ENCODE measurements around the gene NUTF2.
A peak's percentile ranks its signal among the peaks of the same experiment; 100 is the strongest.
"Not testable (repeated sequence)": the region's sequence is repeated elsewhere in the genome, so short reads cannot be mapped to it uniquely, and the experiment has no call there.

Gene NUTF2

DNA sequence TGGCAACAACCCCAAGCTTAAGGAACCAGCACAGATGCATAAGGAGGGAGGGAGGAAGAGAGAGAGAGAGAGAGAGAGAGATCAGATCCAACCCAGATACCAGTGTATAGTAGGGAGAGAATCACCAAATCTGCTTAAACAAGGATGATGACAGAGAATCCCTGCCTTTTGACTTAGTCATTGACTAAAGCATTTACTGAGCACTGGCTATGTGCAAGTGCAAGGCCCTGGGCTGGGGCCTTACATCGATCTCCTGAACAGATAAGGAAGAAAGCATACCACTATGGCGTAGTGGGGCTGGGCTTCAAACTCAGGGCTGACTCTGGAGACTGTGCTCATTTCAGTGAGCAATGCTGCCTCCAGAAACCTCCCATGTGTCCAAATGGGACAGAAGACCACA lies 24.2 kb upstream of the NUTF2 start:
- no peak for TF ChIP-seq ZFX (IDR thresholded peaks at IDR 0.05)
- TF ChIP-seq, protein P1, sequence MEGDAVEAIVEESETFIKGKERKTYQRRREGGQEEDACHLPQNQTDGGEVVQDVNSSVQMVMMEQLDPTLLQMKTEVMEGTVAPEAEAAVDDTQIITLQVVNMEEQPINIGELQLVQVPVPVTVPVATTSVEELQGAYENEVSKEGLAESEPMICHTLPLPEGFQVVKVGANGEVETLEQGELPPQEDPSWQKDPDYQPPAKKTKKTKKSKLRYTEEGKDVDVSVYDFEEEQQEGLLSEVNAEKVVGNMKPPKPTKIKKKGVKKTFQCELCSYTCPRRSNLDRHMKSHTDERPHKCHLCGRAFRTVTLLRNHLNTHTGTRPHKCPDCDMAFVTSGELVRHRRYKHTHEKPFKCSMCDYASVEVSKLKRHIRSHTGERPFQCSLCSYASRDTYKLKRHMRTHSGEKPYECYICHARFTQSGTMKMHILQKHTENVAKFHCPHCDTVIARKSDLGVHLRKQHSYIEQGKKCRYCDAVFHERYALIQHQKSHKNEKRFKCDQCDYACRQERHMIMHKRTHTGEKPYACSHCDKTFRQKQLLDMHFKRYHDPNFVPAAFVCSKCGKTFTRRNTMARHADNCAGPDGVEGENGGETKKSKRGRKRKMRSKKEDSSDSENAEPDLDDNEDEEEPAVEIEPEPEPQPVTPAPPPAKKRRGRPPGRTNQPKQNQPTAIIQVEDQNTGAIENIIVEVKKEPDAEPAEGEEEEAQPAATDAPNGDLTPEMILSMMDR (conservative IDR thresholded peaks at IDR 0.05) = no peak
- H3K27ac ChIP-seq = no peak overlapping the region

DNA sequence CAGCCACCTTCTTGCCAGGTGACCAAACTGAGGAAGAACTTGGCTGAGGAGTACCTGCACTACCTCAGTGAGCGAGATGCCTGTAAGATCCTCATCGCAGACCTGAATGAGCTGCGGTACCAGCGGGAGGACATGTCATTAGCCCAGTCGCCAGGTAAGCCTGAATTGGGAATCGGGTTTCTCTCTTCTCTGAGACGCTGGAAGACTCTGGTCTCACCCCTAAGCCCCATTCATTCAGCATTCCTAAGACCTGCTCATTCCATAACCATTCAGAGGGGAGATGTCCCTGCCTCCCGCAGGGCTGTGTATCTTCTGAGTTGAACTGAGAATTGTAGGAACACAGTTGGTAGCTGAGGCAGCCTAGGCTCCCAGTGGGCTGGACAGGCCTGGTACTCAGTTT lies 21.6 kb upstream of the NUTF2 start:
- no peak for TF ChIP-seq ZFX (IDR thresholded peaks at IDR 0.05)
- TF ChIP-seq, protein P1 (conservative IDR thresholded peaks at IDR 0.05) = no peak
- H3K27ac ChIP-seq = no peak overlapping the region

DNA sequence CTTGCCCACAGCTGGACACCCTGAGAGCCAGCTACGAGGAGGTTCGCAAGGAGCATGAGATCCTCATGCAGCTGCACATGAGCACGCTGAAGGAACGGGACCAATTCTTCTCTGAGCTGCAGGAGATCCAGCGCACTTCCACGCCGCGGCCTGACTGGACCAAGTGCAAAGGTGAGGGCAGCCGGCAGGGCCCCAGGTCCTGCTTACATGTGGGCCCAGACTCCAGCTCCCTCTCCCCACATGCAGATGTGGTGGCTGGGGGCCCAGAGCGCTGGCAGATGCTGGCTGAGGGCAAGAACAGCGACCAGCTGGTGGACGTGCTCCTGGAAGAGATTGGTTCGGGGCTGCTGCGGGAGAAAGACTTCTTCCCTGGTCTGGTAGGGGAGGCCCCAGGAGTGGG lies 20.8 kb upstream of the NUTF2 start:
- no peak overlapping the region for H3K27ac ChIP-seq
- TF ChIP-seq ZFX (IDR thresholded peaks at IDR 0.05) = no peak
- TF ChIP-seq, protein P1 (conservative IDR thresholded peaks at IDR 0.05) = no peak

DNA sequence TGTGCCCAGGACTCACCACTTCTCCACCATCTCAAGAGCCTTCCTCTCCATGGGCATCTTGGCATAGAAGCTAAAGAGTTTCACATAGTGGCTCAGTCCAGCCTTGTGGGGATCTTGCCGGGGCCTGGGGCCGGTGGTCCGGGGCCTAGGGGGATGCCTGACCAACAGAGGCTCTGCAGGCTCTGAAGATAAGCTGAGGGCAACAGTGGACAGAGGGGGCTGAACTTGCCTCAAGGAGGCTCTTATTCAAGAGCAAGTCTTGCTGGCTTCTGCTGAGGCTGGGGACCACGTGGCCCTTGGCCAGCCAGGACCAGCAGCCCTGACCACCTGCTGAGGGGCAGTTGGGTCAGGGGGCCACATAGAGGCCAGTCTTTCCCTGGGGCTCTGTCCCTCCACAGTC lies 18.1 kb upstream of the NUTF2 start:
- TF ChIP-seq ZFX (IDR thresholded peaks at IDR 0.05) = no peak
- TF ChIP-seq, protein P1 (conservative IDR thresholded peaks at IDR 0.05) = no peak
- H3K27ac ChIP-seq = no peak overlapping the region

DNA sequence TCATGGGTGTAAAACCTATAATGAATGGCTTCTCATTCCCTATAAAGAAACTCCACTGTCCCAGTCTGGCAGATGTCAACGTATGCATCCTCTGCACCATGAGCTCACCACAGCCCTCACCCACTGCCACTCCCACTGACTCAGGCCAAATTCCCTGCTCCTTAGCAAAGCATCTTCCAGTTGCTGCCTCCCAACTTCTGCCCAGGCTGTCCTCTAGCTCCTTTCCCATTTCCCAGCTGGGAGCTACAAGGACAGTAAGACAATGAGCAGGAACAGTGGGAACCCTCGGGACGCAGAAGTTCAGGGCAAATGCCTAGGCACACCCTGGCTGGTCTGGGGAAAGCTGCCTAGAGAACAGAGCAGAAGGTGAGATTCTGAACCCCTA lies 13.7 kb upstream of the NUTF2 start:
- peak overlapping the region; percentile 82 for H3K27ac ChIP-seq
- TF ChIP-seq ZFX (IDR thresholded peaks at IDR 0.05) = no peak
- TF ChIP-seq, protein P1 (conservative IDR thresholded peaks at IDR 0.05) = no peak

DNA sequence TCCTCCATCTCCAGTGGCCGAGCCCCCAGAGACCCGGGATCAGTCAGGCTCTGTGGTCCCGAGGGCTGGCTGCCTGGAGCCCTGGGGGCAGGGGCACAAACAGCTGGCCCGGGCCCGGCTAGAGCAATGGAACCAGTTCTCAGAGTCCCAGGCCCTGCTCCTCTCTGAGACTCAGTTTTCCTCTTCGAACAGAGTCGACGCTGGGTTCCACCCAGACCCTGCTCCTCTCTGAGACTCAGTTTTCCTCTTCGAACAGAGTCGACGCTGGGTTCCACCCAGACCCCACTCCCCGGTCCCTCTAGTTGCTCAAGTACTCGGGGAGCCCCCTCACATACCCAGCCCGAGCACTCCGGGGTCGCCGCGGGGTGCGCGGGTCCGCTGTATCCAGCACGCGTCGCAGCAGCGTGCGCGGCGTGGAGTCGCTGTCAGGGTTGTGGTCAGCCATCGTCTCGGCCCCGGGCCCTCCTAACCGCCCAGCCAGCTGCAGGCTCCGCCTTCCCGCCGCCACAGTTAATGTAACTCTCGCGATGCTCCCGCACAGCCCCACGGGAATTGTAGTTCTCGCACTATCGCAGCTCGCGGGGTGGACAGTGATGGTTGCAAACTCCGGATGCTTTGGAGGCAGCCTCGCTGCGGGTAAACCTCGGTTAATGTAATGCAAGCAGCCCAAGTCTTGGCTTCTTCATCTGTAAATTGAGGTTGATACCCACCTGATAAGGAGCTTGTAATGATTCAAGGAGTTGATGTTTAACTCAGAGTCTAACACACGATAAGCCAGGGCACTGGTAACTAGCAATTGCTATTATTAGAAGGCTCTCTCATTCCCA lies 13.1 kb upstream of the NUTF2 start:
- TF ChIP-seq, protein P1 (conservative IDR thresholded peaks at IDR 0.05) = no peak
- peak; percentile 42; the same call in 1 of the 2 replicates for TF ChIP-seq ZFX (IDR thresholded peaks at IDR 0.05)
- peak overlapping the region; percentile 82 for H3K27ac ChIP-seq

DNA sequence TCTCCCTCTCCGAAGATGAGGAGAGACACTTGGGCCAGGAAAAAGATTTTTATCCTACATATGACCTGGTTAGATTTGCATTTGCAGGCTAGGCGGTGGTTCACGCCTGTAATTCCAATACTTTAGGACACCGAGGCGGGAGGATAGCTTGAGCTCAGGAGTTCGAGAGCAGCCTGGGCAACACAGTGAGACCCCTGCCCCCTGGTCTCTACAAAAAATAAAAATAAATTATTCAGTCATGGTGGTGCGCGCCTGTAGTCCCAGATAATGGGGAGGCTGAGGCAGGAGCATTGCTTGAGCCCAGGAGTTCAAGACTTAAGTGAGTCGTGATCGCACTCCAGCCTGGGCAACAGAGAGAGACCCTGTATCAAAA lies 12.5 kb upstream of the NUTF2 start:
- TF ChIP-seq ZFX (IDR thresholded peaks at IDR 0.05) = no peak
- TF ChIP-seq, protein P1 (conservative IDR thresholded peaks at IDR 0.05) = no peak
- H3K27ac ChIP-seq = no peak overlapping the region

DNA sequence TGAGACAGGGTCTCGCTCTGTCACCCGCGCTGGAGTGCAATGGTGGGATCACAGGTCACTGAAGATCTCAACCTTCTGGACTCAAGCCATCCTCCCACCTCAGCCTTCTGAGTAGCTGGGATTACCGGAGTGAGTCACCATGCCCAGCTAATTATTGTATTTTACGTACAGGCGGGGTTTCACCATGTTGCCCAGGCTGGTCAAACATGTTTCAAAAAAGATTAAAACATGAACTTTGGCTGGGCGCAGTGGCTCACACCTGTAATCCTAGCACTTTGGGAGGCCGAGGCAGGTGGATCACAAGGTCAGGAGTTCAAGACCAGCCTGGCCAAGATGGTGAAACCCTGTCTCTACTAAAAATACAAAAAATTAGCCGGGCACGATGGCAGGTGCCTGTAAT lies 9.5 kb upstream of the NUTF2 start:
- not testable (repeated sequence) for H3K27ac ChIP-seq
